ENCODE data around the gene CTTN. TPM values are rescaled to one million over a fixed set of nuclear protein-coding genes. Genes with fewer than 3 reads are reported as not detected.

Gene CTTN
- total and polyA plus RNA-seq, 12 donors: 68.5 to 173 (median 146) TPM

GRCh38 chr11:70462818-70463477 is 64.6 kb downstream of the CTTN start:
- Histone ChIP-seq H3K4me1 (no peaks in the 10 kb centered on the region), H3K36me3 (no peaks in the 10 kb centered on the region), H3K4me3 (no peak overlapping the region), H3K9me3 (no peaks in the 10 kb centered on the region), H3K27ac (no peak overlapping the region), H3K27me3 (peaks cover 0 to 12% (median 5%) of the 10 kb centered on the region in 7 donors)
- TF ChIP-seq, protein P1, sequence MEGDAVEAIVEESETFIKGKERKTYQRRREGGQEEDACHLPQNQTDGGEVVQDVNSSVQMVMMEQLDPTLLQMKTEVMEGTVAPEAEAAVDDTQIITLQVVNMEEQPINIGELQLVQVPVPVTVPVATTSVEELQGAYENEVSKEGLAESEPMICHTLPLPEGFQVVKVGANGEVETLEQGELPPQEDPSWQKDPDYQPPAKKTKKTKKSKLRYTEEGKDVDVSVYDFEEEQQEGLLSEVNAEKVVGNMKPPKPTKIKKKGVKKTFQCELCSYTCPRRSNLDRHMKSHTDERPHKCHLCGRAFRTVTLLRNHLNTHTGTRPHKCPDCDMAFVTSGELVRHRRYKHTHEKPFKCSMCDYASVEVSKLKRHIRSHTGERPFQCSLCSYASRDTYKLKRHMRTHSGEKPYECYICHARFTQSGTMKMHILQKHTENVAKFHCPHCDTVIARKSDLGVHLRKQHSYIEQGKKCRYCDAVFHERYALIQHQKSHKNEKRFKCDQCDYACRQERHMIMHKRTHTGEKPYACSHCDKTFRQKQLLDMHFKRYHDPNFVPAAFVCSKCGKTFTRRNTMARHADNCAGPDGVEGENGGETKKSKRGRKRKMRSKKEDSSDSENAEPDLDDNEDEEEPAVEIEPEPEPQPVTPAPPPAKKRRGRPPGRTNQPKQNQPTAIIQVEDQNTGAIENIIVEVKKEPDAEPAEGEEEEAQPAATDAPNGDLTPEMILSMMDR (IDR thresholded peaks at IDR 0.05): no peak
- intact Hi-C loops (cut with DNase I): no loop called here
- 91 to 93% methylated on average over 12 of the region's 12 CpGs for WGBS, 2 donors
- no peak for ATAC-seq
- DNase-seq: no peak

- TF ChIP-seq, protein P1 (IDR thresholded peaks at IDR 0.05): no peak
- ATAC-seq (no peak), DNase-seq (no peak)
- Histone ChIP-seq H3K9me3 (no peaks in the 10 kb centered on the region), H3K36me3 (no peaks in the 10 kb centered on the region), H3K4me1 (no peaks in the 10 kb centered on the region), H3K27ac (no peak overlapping the region), H3K4me3 (no peak overlapping the region), H3K27me3 (peaks cover 0 to 11% (median 5%) of the 10 kb centered on the region in 7 donors)
- WGBS, 2 donors: 84 to 90% methylated on average over 59 to 61 of the region's 61 CpGs
- intact Hi-C loops (cut with DNase I): no loop called here
These were observed 65.3 kb downstream of the CTTN start for GRCh38 chr11:70463478-70464255.

GRCh38 chr11:70464509-70465361 is 66.4 kb downstream of the CTTN start:
- Histone ChIP-seq H3K36me3 (no peaks in the 10 kb centered on the region), H3K4me1 (peaks cover 0 to 3% (median 0%) of the 10 kb centered on the region in 9 donors), H3K9me3 (no peaks in the 10 kb centered on the region), H3K4me3 (no peak overlapping the region), H3K27ac (no peak overlapping the region), H3K27me3 (peaks cover 0 to 13% (median 5%) of the 10 kb centered on the region in 7 donors)
- DNase-seq (no peak), ATAC-seq (no peak)
- 71 to 75% methylated on average over 20 of the region's 20 CpGs for WGBS, 2 donors
- TF ChIP-seq, protein P1 (IDR thresholded peaks at IDR 0.05): no peak
- intact Hi-C loops (cut with DNase I): loop anchor here in 1 of 10 donors (5.0 kb wide), 1 partner anchor 293 kb away; no protein-coding TSS in a partner anchor

GRCh38 chr11:70466154-70466553 is 67.8 kb downstream of the CTTN start:
- TF ChIP-seq, protein P1 (IDR thresholded peaks at IDR 0.05): no peak
- no peak overlapping the region for H3K27ac ChIP-seq
- H3K4me1 ChIP-seq: peaks cover 0 to 12% (median 0%) of the 10 kb centered on the region in 9 donors
- no peak overlapping the region for H3K4me3 ChIP-seq
- 72 to 74% methylated on average over 10 of the region's 10 CpGs for WGBS, 2 donors
- intact Hi-C loops (cut with DNase I): loop anchor here in 6 of 10 donors (2.0 to 5.0 kb wide), 3 partner anchors 289 to 291 kb away; no protein-coding TSS in a partner anchor
- ATAC-seq (no peak), DNase-seq (no peak)
- H3K27me3 ChIP-seq: peaks cover 0 to 13% (median 5%) of the 10 kb centered on the region in 7 donors
- no peaks in the 10 kb centered on the region for H3K36me3 ChIP-seq
- H3K9me3 ChIP-seq: no peaks in the 10 kb centered on the region
